Activated B cell treated with CpG ODN at 0.5 μM for 24 hours (primary cell): ENCODE measurements around the gene MYRIP. TPM values are rescaled to one million over a fixed set of nuclear protein-coding genes. Genes with fewer than 3 reads are reported as not detected.

Experiments
- ATAC-seq: fragments of 200-7000 bp; cut with Tn5 transposase; one replicate; pipeline ENCODE4 v1.10.0; 2021; ENCODE audit warnings: low read depth, mild to moderate bottlenecking, moderate library complexity
- CTCF ChIA-PET: fragments of 350-600 bp; sonication (Branson Sonifier 250); formaldehyde crosslinking; loops from one replicate; lab custom pipeline; 2021; ENCODE audit warnings: antibody characterized with exemption; lab: Charles Lee
- POLR2A ChIA-PET: fragments of 350-600 bp; sonication (Branson Sonifier 250); formaldehyde crosslinking; loops from one replicate; lab custom pipeline; 2021; ENCODE audit warnings: antibody characterized with exemption; lab: Charles Lee
- DNase-seq: peaks from one replicate; pipeline ENCODE4 v3.0.0; 2022
- H3K27ac Mint-ChIP-seq: one replicate; pipeline ENCODE4 v1.8.0; 2020; ENCODE audit warnings: mixed read lengths
- H3K27me3 Mint-ChIP-seq: one replicate; pipeline ENCODE4 v1.8.0; 2021; ENCODE audit warnings: mixed read lengths
- H3K36me3 Mint-ChIP-seq: one replicate; pipeline ENCODE4 v1.8.0; 2021; ENCODE audit warnings: low read depth, mixed read lengths
- H3K4me1 Mint-ChIP-seq: one replicate; pipeline ENCODE4 v1.8.0; 2021; ENCODE audit warnings: mixed read lengths
- H3K4me3 Mint-ChIP-seq: one replicate; pipeline ENCODE4 v1.8.0; 2020; ENCODE audit warnings: mild to moderate bottlenecking, mixed read lengths
- H3K9me3 Mint-ChIP-seq: one replicate; pipeline ENCODE4 v1.8.0; 2020; ENCODE audit warnings: mixed read lengths
- CTCF ChIP-seq: fragments of 200-600 bp; IDR thresholded peaks from one replicate; pipeline ENCODE4 v1.8.0; 2022; ENCODE audit warnings: antibody characterized with exemption, mild to moderate bottlenecking
- intact Hi-C: fragments of 100-400 bp; cut with micrococcal nuclease; formaldehyde crosslinking; loops from one replicate; pipeline ENCODE4 v1.15.1; 2024
- total RNA-seq: library from RNA; stranded (reverse); gene quantifications from 2 replicates; pipeline ENCODE4 v1.2.3, GENCODE V29; 2022

Gene MYRIP
- total RNA-seq, 1 donor from 2014 or later, result 0.20 TPM

GRCh38 chr3:40298075-40298474, 488.7 kb downstream of the MYRIP start:
- TF ChIP-seq CTCF, result no peak
- POLR2A ChIA-PET, result no interaction called here
- Mint-ChIP-seq H3K4me3 (no peak overlapping the region), H3K9me3 (no peaks in the 10 kb centered on the region), H3K27ac (no peak overlapping the region), H3K27me3 (no peaks in the 10 kb centered on the region), H3K4me1 (no peaks in the 10 kb centered on the region), H3K36me3 (peaks cover 28% of the 10 kb centered on the region)
- intact Hi-C loops, result no loop called here
- CTCF ChIA-PET, result no interaction called here
- ATAC-seq, result no peak
- DNase-seq, result no peak

GRCh38 chr3:40299130-40299720, 489.8 kb downstream of the MYRIP start:
- ChIA-PET POLR2A (no interaction called here), CTCF (no interaction called here)
- no peak for TF ChIP-seq CTCF
- Mint-ChIP-seq H3K27ac (no peak overlapping the region), H3K4me1 (no peaks in the 10 kb centered on the region), H3K36me3 (peaks cover 24% of the 10 kb centered on the region), H3K4me3 (no peak overlapping the region), H3K9me3 (no peaks in the 10 kb centered on the region), H3K27me3 (no peaks in the 10 kb centered on the region)
- DNase-seq (no peak), ATAC-seq (no peak)
- intact Hi-C loops, result no loop called here

GRCh38 chr3:40299721-40300335, 490.4 kb downstream of the MYRIP start:
- Mint-ChIP-seq H3K4me1 (no peaks in the 10 kb centered on the region), H3K9me3 (no peaks in the 10 kb centered on the region), H3K4me3 (no peak overlapping the region), H3K27me3 (no peaks in the 10 kb centered on the region), H3K36me3 (peaks cover 24% of the 10 kb centered on the region), H3K27ac (no peak overlapping the region)
- no peak for ATAC-seq
- POLR2A ChIA-PET, result no interaction called here
- intact Hi-C loops, result no loop called here
- CTCF ChIA-PET, result no interaction called here
- no peak for TF ChIP-seq CTCF
- no peak for DNase-seq

- POLR2A ChIA-PET, result no interaction called here
- TF ChIP-seq CTCF, result no peak
- H3K4me1 Mint-ChIP-seq, result no peaks in the 10 kb centered on the region
- DNase-seq (no peak), ATAC-seq (no peak)
- no peaks in the 10 kb centered on the region for H3K27me3 Mint-ChIP-seq
- H3K4me3 Mint-ChIP-seq, result no peak overlapping the region
- H3K9me3 Mint-ChIP-seq, result no peaks in the 10 kb centered on the region
- intact Hi-C loops, result no loop called here
- peaks cover 19% of the 10 kb centered on the region for H3K36me3 Mint-ChIP-seq
- H3K27ac Mint-ChIP-seq, result no peak overlapping the region
- CTCF ChIA-PET, result no interaction called here
Measured at GRCh38 chr3:40302784-40303183, 493.4 kb downstream of the MYRIP start.

- peaks cover 10% of the 10 kb centered on the region for H3K36me3 Mint-ChIP-seq
- H3K9me3 Mint-ChIP-seq, result no peaks in the 10 kb centered on the region
- ChIA-PET POLR2A (no interaction called here), CTCF (interaction anchor here (1.6 kb wide), 1 partner anchor 113 kb away, joined by 3 read pairs; no protein-coding TSS in a partner anchor)
- no peak for ATAC-seq
- intact Hi-C loops, result no loop called here
- DNase-seq, result no peak
- H3K4me3 Mint-ChIP-seq, result no peak overlapping the region
- H3K4me1 Mint-ChIP-seq, result peaks cover 6% of the 10 kb centered on the region
- no peak overlapping the region for H3K27ac Mint-ChIP-seq
- no peak for TF ChIP-seq CTCF
- H3K27me3 Mint-ChIP-seq, result no peaks in the 10 kb centered on the region
Measured at GRCh38 chr3:40304352-40304751, 494.9 kb downstream of the MYRIP start.
